GM21526 (cell line): Measurements from ENCODE around the gene TENT5C.

Experiments used
- ATAC-seq: cut with Tn5 transposase; IDR thresholded peaks from one replicate; pipeline ENCODE4 v1.9.1; 2021; ENCODE audit warnings: moderate library complexity; ENCODE audit not compliant: unreplicated experiment, low FRiP score

The TENT5C gene

GRCh38 chr1:117611894-117612483 lies 6.1 kb downstream of the TENT5C start:
- no peak for ATAC-seq

GRCh38 chr1:117612517-117613248 lies 6.8 kb downstream of the TENT5C start:
- no peak for ATAC-seq

- ATAC-seq: no peak
These were observed 7.6 kb downstream of the TENT5C start for GRCh38 chr1:117613249-117613968.

GRCh38 chr1:117613969-117614729 lies 8.3 kb downstream of the TENT5C start:
- no peak for ATAC-seq

GRCh38 chr1:117615474-117615873 lies 9.6 kb downstream of the TENT5C start:
- no peak for ATAC-seq

GRCh38 chr1:117616356-117616755 lies 10.5 kb downstream of the TENT5C start:
- ATAC-seq: no peak

- no peak for ATAC-seq
These were observed 11.1 kb downstream of the TENT5C start for GRCh38 chr1:117616967-117617366.

GRCh38 chr1:117618450-117619122 lies 12.7 kb downstream of the TENT5C start:
- no peak for ATAC-seq

- no peak for ATAC-seq
These were observed 14.6 kb downstream of the TENT5C start for GRCh38 chr1:117620440-117620839.

- no peak for ATAC-seq
These were observed 15.5 kb downstream of the TENT5C start for GRCh38 chr1:117621316-117621715.

GRCh38 chr1:117622726-117623125 lies 16.9 kb downstream of the TENT5C start:
- no peak for ATAC-seq

- no peak for ATAC-seq
These were observed 17.3 kb downstream of the TENT5C start for GRCh38 chr1:117623141-117623540.

- ATAC-seq: no peak
These were observed 17.9 kb downstream of the TENT5C start for GRCh38 chr1:117623698-117624097.

- no peak for ATAC-seq
These were observed 21.8 kb downstream of the TENT5C start for GRCh38 chr1:117627546-117628130.

GRCh38 chr1:117628343-117628742 lies 22.5 kb downstream of the TENT5C start:
- ATAC-seq: no peak

GRCh38 chr1:117629625-117630422 lies 24.0 kb downstream of the TENT5C start:
- no peak for ATAC-seq

GRCh38 chr1:117630423-117630998 lies 24.7 kb downstream of the TENT5C start:
- ATAC-seq: no peak

- no peak for ATAC-seq
These were observed 25.7 kb downstream of the TENT5C start for GRCh38 chr1:117631359-117632160.
